G401.6 (cell line): ENCODE results near the gene DLX3.

Experiments used
- FAIRE-seq: peaks from 2 replicates; lab custom pipeline; 2012; peaks lifted over from hg19 to GRCh38; lab: Jason Lieb, UNC

DLX3 gene

GRCh38 chr17:49972486-49973270, 22.3 kb downstream of the DLX3 start:
- no peak for FAIRE-seq

- no peak for FAIRE-seq
These were observed 23.1 kb downstream of the DLX3 start for GRCh38 chr17:49971848-49972485.

DNA sequence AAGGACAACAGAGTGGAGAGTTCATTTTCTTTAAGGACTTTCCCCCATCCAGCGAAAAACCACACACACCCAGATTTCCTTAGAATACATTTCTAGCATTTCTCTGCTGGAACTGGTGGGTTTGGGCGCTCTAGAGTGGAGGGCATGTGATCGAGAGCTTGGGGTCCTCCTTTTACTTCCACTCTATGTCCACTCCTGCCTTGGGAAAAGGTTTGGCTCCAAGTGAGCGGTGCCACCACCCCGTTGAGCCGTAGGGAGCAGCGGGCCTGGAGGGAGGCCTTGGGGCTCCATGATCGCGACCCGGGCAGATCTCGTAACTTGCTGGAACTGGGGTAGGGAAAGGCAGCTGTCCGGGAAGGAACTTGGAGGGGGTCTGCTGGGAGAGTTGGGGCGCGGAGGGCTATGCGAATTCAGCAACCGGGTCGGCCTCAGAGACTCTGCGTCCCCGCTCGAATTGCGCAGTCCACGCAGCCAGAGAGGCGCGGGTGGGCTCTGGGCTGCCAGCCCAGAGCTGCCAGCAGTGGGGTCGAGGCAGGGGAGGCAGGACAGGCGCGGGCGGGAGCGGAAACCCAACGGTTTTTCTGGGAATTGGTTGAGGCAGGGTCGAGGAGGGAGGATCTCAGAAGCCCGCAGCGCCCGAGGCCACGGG, 23.7 kb downstream of the DLX3 start:
- no peak for FAIRE-seq

DNA sequence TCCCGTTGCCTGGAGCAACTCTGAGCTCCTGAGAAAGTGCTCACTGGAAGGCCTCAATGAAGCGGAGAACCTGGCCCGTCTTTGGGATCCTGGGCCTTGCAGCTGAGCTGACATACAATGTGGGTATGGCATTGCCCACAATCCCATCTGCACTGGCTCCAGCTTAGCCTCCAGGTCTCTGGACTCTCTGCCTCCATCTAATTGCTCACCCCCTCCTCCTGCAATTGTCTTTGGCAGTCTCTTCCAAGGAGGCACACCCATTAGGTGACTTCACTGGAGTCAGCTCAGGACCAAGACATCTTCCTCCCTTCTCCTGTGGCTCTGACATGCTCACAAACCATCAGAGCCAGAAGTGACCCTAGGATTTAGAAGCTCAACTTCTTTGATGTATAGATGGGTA, 24.5 kb downstream of the DLX3 start:
- FAIRE-seq: no peak

- no peak for FAIRE-seq
These were observed 25.1 kb downstream of the DLX3 start for GRCh38 chr17:49969795-49970389.

GRCh38 chr17:49969134-49969759, 25.8 kb downstream of the DLX3 start, which contains the start of gene DLX4:
Gene DLX4 (plus strand): TSS chr17:49969190. CDS start chr17:49969469, 279 bp downstream.
- FAIRE-seq: no peak

DNA sequence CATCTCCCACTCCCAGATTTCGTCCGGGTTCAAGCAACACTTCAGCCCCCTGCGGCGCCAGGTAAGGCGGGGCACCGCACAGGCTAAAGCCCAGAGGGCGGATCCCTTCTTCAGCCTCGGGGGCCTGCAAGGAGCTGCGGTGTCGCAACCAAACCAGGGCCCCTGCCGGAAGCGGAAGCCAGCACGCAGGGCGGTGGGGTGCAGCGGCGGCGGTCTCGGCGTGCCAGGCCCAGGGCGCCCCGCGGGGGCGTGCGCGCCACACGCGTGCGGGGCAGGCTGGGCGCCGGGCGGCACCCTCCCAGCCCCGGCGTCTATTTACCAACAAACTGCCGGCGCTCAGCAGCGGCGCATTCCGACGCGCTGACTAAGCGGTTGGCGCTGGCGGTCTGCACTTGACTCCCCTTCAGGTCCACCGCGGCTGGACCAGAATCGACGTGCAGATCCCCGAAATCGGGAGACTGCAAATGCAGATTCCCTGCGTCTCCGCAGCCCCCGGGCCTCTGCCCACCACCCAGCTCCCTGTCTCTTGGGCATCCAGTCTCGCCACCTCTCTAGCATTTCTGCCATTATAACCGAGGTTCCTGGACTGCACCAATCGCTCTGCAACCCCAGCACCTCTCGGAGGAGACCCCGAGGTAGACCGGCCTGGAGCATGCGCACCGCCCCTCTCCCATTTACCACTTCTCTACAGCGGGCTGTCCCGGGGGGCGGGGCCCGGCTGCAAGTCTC, 26.5 kb downstream of the DLX3 start:
- peak; percentile 90 for FAIRE-seq

GRCh38 chr17:49967621-49968404, 27.2 kb downstream of the DLX3 start:
- FAIRE-seq: no peak

GRCh38 chr17:49967205-49967604, 27.8 kb downstream of the DLX3 start:
- no peak for FAIRE-seq

DNA sequence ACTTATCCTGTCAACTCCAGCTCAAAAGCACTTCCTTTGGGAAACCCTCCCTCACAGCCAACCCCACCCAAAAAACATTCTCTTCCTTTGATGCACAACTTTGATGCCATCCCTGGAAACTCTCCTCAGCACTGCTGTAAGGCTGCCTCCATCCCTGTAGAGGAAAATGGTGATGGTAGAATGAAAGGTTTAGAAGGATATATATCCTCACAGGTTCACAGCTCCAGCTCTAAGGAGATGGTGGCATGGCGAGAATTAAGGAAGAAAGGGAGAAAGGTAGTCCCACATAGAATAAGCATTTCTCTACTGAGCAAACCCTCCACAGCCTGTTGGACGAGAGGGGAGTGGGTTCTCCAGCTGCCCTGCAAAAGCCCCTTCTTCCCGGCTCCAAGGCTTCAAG, 28.3 kb downstream of the DLX3 start:
- no peak for FAIRE-seq

DNA sequence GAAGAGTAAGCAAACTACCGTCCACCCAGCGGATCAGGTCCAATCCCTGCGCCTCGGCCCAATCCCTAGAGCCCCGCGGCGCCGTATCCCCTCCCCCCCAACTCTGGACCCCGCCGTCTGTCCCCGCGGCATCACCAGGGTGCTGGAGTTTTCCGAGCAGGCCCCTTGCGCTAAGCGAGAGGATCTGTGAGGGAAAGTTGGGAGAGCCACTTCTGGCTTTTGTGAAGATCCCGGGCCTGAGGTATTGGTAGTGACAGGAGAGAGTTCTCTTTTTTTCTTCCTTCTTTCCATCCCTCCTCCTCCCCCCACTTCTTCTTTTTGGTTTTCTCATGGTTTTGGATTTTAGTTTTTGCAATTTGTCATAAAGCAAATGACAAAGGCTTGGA, 29.5 kb downstream of the DLX3 start:
- FAIRE-seq: no peak

DNA sequence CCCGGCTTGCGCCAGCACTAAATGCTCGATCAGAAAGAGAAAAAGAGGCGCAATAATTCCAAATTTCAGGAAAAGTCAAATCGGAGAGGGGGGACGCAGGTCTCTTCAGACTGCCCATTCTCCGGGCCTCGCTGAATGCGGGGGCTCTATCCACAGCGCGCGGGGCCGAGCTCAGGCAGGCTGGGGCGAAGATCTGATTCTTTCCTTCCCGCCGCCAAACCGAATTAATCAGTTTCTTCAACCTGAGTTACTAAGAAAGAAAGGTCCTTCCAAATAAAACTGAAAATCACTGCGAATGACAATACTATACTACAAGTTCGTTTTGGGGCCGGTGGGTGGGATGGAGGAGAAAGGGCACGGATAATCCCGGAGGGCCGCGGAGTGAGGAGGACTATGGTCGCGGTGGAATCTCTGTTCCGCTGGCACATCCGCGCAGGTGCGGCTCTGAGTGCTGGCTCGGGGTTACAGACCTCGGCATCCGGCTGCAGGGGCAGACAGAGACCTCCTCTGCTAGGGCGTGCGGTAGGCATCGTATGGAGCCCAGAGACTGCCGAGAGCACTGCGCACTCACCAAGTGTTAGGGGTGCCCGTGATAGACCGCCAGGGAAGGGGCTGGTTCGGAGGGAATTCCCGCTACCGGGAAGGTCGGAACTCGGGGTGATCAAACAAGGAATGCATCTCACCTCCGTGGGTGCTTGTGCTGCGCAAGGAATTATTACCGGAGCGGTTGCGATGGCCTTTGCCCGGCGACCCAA, 30.1 kb downstream of the DLX3 start:
- FAIRE-seq: no peak

DNA sequence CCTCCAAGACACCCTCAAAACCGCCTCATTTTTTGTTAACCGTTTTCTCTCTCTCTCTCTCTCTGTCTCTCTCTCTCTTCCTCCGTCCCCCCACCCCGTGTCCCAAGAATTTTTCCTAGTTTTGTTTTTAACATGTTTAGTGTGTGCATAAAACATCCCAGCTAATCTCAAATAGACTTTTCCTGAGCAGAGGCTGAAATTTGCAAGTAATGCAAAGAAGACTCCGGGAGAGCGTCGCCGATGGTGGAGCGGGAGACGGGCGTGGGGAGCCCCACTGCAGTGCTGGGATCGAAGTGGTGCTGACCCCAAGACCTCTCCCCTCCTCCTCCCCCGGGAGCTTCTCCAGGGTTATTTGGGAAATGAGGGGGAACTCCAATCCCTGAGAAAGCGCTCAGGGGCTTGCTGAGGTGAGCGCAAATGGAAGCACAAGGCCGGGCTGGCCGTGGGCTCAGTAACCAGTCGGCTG, 30.7 kb downstream of the DLX3 start:
- FAIRE-seq: no peak

DNA sequence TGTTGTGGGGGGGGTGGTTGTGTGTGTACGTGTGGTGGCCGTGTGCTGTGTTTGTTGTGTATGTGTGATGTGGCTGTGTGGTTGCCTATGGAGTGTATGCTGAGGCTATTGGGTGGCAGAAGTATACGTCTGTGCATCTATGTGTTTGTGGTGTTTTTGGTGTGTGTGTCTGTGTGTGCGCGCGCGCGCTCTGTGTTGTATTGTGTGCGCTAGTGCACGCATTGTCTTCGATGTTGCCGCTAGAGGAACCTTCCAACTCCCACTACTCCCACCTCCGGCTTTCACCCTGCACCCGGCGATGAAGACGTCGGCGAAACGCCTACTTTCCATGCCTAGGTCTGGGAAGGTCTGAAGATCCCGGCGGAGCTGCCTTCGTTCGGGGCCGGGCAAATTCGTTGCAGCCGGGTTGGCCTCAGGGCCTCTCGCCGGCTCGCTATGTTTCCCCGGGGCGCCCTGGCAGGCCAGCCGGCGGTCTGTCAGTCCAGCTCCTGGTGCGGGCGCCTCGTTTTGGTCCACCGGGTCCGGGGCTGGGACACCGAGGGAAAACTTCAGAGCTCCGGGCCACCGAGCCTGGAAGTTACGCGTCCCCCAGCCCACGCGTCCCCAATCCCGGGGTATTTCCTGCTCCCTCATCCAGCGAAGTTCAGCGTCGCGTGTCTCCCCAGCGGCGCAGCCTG, 31.3 kb downstream of the DLX3 start:
- no peak for FAIRE-seq

DNA sequence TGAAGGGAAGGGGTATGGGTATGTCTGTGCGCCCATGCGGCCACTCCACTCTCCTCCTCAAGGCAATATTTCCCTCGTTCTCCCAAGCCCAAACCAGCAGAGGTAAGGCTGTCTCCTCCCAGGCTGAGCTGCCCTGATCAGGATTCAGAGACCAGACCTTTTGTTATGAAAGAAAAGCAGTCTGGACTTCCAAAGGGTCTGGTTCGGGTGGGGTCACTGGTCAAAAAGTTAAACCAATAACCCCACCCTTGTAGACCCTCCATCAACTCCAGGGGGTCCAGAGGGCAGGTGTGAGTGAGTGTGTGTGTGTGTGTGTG, 31.8 kb downstream of the DLX3 start:
- FAIRE-seq: no peak

DNA sequence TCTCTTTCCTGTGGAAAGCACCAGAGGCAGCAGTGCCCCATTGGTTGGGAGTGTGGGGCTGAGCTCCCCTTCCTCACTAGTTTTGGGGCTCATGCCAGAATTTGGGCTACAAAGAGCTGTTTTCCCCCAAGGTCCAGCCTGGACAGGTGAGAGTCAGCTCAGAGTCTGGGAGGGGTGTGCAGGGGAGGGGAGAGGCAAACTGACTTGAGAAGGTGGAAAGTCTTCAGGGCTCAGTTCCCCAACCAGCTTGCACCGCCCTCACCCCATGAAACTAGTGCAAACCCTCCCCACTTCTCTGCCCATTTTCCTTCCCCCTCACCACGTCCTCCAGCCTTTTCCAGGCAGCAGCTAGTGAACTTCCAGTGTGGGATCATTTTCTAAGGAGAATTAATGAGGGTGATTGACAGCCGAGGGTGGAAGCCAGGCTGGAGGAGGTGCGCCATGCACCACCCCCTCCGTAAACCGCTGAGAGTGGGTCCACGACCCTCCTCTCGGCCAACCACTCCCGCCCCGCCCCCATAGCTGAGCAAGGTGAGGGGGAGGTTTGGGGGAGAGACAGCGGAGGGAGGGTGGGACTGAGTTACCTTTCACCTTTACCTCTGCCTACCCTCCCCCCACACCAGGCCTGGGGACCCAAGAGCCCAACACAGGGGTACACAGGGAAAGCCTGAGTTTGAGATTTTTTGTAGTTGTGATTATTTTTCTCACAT, 32.3 kb downstream of the DLX3 start:
- FAIRE-seq: no peak

DNA sequence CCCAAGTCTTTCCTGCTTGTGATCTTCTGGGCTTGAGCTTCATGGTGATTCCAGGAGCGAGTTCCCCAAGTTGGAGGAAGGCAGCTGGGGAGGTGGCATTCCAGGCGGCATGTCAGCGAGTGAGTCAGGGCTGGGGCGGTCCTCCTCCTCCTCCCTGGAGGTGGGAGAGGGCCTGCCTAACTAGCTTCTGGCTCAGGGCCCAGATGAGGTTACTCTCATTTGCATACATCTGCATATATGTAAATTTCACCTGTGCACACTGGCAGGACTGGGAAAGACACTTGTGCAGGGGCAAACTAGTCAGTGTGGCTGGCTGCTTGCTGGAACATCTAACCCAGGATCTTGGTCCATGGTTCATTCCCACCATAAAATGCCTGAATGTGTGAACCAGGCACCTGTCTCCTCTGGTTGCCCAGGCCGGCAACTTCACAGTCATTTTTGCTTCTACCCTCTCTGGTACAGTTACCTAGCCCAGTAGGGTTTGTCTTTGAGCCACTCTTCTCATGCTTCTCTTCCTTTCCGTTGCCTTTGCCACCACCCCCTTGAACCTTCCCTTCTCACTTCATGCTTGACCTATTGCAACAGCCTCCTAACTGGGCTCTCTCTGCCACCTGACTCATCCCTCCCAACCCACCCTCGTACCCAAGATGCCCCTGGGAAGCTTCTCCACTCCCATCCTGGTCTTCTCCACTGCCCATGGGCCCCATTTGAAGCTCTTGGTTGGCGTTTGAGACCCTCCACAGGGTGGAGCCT, 35.7 kb downstream of the DLX3 start:
- FAIRE-seq: no peak

- FAIRE-seq: no peak
These were observed 36.3 kb downstream of the DLX3 start for GRCh38 chr17:49958723-49959122.
